Neural cell (in vitro differentiated cells): Measurements from ENCODE around the gene RBM6. TPM values are rescaled to one million over a fixed set of nuclear protein-coding genes. Genes with fewer than 3 reads are reported as not detected.

ENCODE experiments used
- H2AFZ ChIP-seq: fragments of 200-600, 300-800 bp; sonication (generic), shearing (Covaris generic); 2 replicates; pipeline ENCODE4 v1.6.0; 2014; ENCODE audit warnings: low read depth, mild to moderate bottlenecking, antibody characterized with exemption, low read length, moderate library complexity
- H3F3A ChIP-seq: fragments of 200-600 bp; shearing (Covaris generic); 2 replicates; pipeline ENCODE4 v1.6.1; 2016; ENCODE audit warnings: mild to moderate bottlenecking, moderate library complexity, mixed read lengths, antibody characterized with exemption, low read length; ENCODE audit not compliant: insufficient read depth, poor library complexity, severe bottlenecking
- H3K27ac ChIP-seq: fragments of 200-600, 300-800 bp; sonication (generic), shearing (Covaris generic); 2 replicates; pipeline ENCODE4 v1.5.1; 2014; ENCODE audit warnings: mild to moderate bottlenecking, low read length, moderate library complexity
- H3K27me3 ChIP-seq: fragments of 300-800, 200-600 bp; sonication (generic), shearing (Covaris generic); 2 replicates; pipeline ENCODE4 v1.6.0; 2014; ENCODE audit warnings: mild to moderate bottlenecking, low read depth, low read length, moderate library complexity; ENCODE audit not compliant: insufficient read depth
- H3K36me3 ChIP-seq: fragments of 300-800, 200-600 bp; sonication (generic), shearing (Covaris generic); 2 replicates; pipeline ENCODE4 v1.5.1; 2014; ENCODE audit warnings: mild to moderate bottlenecking, antibody characterized with exemption, low read length, moderate library complexity; ENCODE audit not compliant: insufficient read depth
- H3K4me2 ChIP-seq: fragments of 300-800, 200-600 bp; sonication (generic), shearing (Covaris generic); 2 replicates; pipeline ENCODE4 v1.6.0; 2014; ENCODE audit warnings: mild to moderate bottlenecking, low read length
- H3K4me3 ChIP-seq: fragments of 300-800, 200-600 bp; sonication (generic), shearing (Covaris generic); 2 replicates; pipeline ENCODE4 v1.5.1; 2014; ENCODE audit warnings: mild to moderate bottlenecking, low read length, moderate library complexity
- H3K79me2 ChIP-seq: fragments of 200-600 bp; shearing (Covaris generic); replicated peaks from 2 replicates; pipeline ENCODE4 v1.6.0; 2014; ENCODE audit warnings: mild to moderate bottlenecking, low read length, moderate library complexity; ENCODE audit not compliant: insufficient read depth
- H3K9ac ChIP-seq: fragments of 300-800, 200-600 bp; sonication (generic), shearing (Covaris generic); 2 replicates; pipeline ENCODE4 v1.6.1; 2016; ENCODE audit warnings: mild to moderate bottlenecking, low read length, mixed read lengths
- H3K9me2 ChIP-seq: fragments of 200-600 bp; shearing (Covaris generic); 2 replicates; pipeline ENCODE4 v1.6.1; 2016; ENCODE audit warnings: mild to moderate bottlenecking, low read length, mixed read lengths; ENCODE audit not compliant: insufficient read depth
- H3K9me3 ChIP-seq: fragments of 200-600, 300-800 bp; sonication (generic), shearing (Covaris generic); 2 replicates; pipeline ENCODE4 v1.6.1; 2016; ENCODE audit warnings: mild to moderate bottlenecking, mixed run types, low read length, moderate library complexity, mixed read lengths
- H4K20me1 ChIP-seq: fragments of 200-600 bp; shearing (Covaris generic); 2 replicates; pipeline ENCODE4 v1.6.1; 2016; ENCODE audit warnings: mild to moderate bottlenecking, mixed run types; ENCODE audit not compliant: insufficient read depth
- CTCF ChIP-seq: fragments of 450-650 bp; IDR thresholded peaks from 2 replicates; pipeline ENCODE4 v1.5.1; 2014; ENCODE audit warnings: antibody characterized with exemption, mild to moderate bottlenecking, moderate library complexity; ENCODE audit not compliant: poor library complexity, severe bottlenecking
- EP300 ChIP-seq: fragments of 450-650 bp; conservative IDR thresholded peaks from 2 replicates; pipeline ENCODE4 v1.6.1; 2014; ENCODE audit warnings: antibody characterized with exemption, mild to moderate bottlenecking, moderate library complexity; ENCODE audit not compliant: poor library complexity, severe bottlenecking
- EZH2 ChIP-seq: fragments of 200-600, 300-800 bp; shearing (Covaris generic), sonication (generic); IDR thresholded peaks from 2 replicates; pipeline ENCODE4 v1.6.1; 2014; ENCODE audit warnings: antibody characterized with exemption, low read length, borderline replicate concordance, mild to moderate bottlenecking; ENCODE audit not compliant: insufficient read depth, poor library complexity, severe bottlenecking
- MXI1 ChIP-seq: fragments of 450-650 bp; conservative IDR thresholded peaks from 2 replicates; pipeline ENCODE4 v1.6.1; 2014; ENCODE audit warnings: antibody characterized with exemption, mild to moderate bottlenecking; ENCODE audit not compliant: poor library complexity, severe bottlenecking
- POLR2AphosphoS5 ChIP-seq: IDR thresholded peaks from 2 replicates; pipeline ENCODE4 v1.6.1; 2012
- RAD21 ChIP-seq: fragments of 450-650 bp; conservative IDR thresholded peaks from 2 replicates; pipeline ENCODE4 v1.6.1; 2014; ENCODE audit warnings: antibody characterized with exemption, mild to moderate bottlenecking, moderate library complexity
- REST ChIP-seq: IDR thresholded peaks from 2 replicates; pipeline ENCODE4 v1.6.1; 2012; ENCODE audit warnings: borderline replicate concordance
- SMC3 ChIP-seq: fragments of 450-650 bp; conservative IDR thresholded peaks from 2 replicates; pipeline ENCODE4 v1.6.1; 2014; ENCODE audit warnings: antibody characterized with exemption, mild to moderate bottlenecking, moderate library complexity; ENCODE audit not compliant: poor library complexity
- TAF1 ChIP-seq: IDR thresholded peaks from 2 replicates; pipeline ENCODE4 v1.6.1; 2012; ENCODE audit warnings: low read depth
- polyA plus RNA-seq: library from polyadenylated mRNA; depleted of rRNA; stranded (reverse); fragments of >200 nt; gene quantifications from 2 replicates; pipeline ENCODE4 v1.2.3, GENCODE V29; 2014

Gene RBM6
- polyA plus RNA-seq, 1 donor from 2014 or later: 177 TPM

- H3K4me3 ChIP-seq: no peak overlapping the region
- H3K79me2 ChIP-seq: no peaks in the 10 kb centered on the region
- H2AFZ ChIP-seq: no peak overlapping the region
- H3K27ac ChIP-seq: no peak overlapping the region
- H4K20me1 ChIP-seq: no peaks in the 10 kb centered on the region
- H3K9me2 ChIP-seq: no peaks in the 10 kb centered on the region
- no peak for TF ChIP-seq EZH2
- TF ChIP-seq MXI1: no peak
- TF ChIP-seq SMC3: no peak
- TF ChIP-seq REST: no peak
- TF ChIP-seq EP300: no peak
- TF ChIP-seq TAF1: no peak
- no peak for TF ChIP-seq CTCF
- TF ChIP-seq RAD21: no peak
- no peak for TF ChIP-seq POLR2AphosphoS5
- H3K9me3 ChIP-seq: no peaks in the 10 kb centered on the region
- H3K27me3 ChIP-seq: no peaks in the 10 kb centered on the region
- H3K4me2 ChIP-seq: no peak overlapping the region
- no peaks in the 10 kb centered on the region for H3K36me3 ChIP-seq
- no peak overlapping the region for H3K9ac ChIP-seq
- no peaks in the 10 kb centered on the region for H3F3A ChIP-seq
These were observed 184.8 kb downstream of the RBM6 start for GRCh38 chr3:50124800-50125178.

- no peaks in the 10 kb centered on the region for H3K9me3 ChIP-seq
- H4K20me1 ChIP-seq: no peaks in the 10 kb centered on the region
- H2AFZ ChIP-seq: no peak overlapping the region
- H3K27ac ChIP-seq: no peak overlapping the region
- no peaks in the 10 kb centered on the region for H3K27me3 ChIP-seq
- no peaks in the 10 kb centered on the region for H3K9me2 ChIP-seq
- no peaks in the 10 kb centered on the region for H3F3A ChIP-seq
- H3K4me3 ChIP-seq: no peak overlapping the region
- H3K9ac ChIP-seq: no peak overlapping the region
- H3K36me3 ChIP-seq: no peaks in the 10 kb centered on the region
- TF ChIP-seq EZH2 (no peak), POLR2AphosphoS5 (no peak), TAF1 (no peak), RAD21 (no peak), SMC3 (no peak), REST (no peak), CTCF (no peak), EP300 (no peak)
- H3K79me2 ChIP-seq: no peaks in the 10 kb centered on the region
- no peak overlapping the region for H3K4me2 ChIP-seq
These were observed 185.8 kb downstream of the RBM6 start for GRCh38 chr3:50125541-50126286.
